HepG2 (cell line): ENCODE results near the gene SHC3. TPM values are rescaled to one million over a fixed set of nuclear protein-coding genes. Genes with fewer than 3 reads are reported as not detected.

Source experiments
- ATAC-seq: fragments of 200-7000 bp; cut with Tn5 transposase; 3 replicates; pipeline ENCODE4 v1.9.1; 2020; ENCODE audit warnings: mild to moderate bottlenecking, moderate library complexity
- BruUV-seq: library from RNA; stranded (reverse); fragments of 400-500 nt; replicated peaks from 2 replicates; lab custom pipeline; 2021; lab: Mats Ljungman, UMichigan
- CTCF ChIA-PET: fragments of 300-600 bp; formaldehyde crosslinking; extraction: SDS; loops from one replicate; lab custom pipeline; 2021; ENCODE audit warnings: low total read pairs, inconsistent platforms, low intra/inter-chr PET ratio; lab: Yijun Ruan, JAX
- POLR2A ChIA-PET: fragments of 350-600 bp; sonication (Branson Sonifier 250); formaldehyde crosslinking; loops from one replicate; lab custom pipeline; 2020; ENCODE audit warnings: antibody characterized with exemption, inconsistent platforms; lab: Yijun Ruan, JAX
- DNase-seq: peaks from one replicate; pipeline ENCODE4 v3.0.0-alpha.2; 2015; ENCODE audit warnings: low spot score
- FAIRE-seq: peaks from 3 replicates; lab custom pipeline; 2011; peaks lifted over from hg19 to GRCh38; lab: Jason Lieb, UNC
- H2AFZ ChIP-seq: one replicate; pipeline ENCODE4 v1.6.1; 2011; ENCODE audit warnings: low read length, inconsistent platforms
- H3K27ac ChIP-seq: fragments of 300-600 bp; 3 replicates; pipeline ENCODE4 v1.8.0; 2011; ENCODE audit warnings: mixed run types, mild to moderate bottlenecking, mixed read lengths, low read length, inconsistent platforms; ENCODE audit not compliant: insufficient read depth; ENCODE audit errors: extremely low read length
- H3K27me3 ChIP-seq, 2 experiments: fragments of 200-600 bp in 1 of 2; 2 replicates in 1 of 2; 3 replicates in 1 of 2; pipeline versions ENCODE4 v1.6.0 to v1.8.0; 2011; ENCODE audit warnings: low read length in 2 of 2, mild to moderate bottlenecking in 2 of 2, moderate library complexity in 2 of 2, inconsistent platforms in 1 of 2; ENCODE audit not compliant: insufficient read depth in 2 of 2, control insufficient read depth in 1 of 2
- H3K36me3 ChIP-seq, 2 experiments: fragments of 200-600 bp in 1 of 2; replicated peaks in 1 of 2; 2 replicates in 1 of 2; 3 replicates in 1 of 2; pipeline versions ENCODE4 v1.5.1 to v1.8.0; 2011; ENCODE audit warnings: low read length in 2 of 2, inconsistent platforms in 1 of 2; ENCODE audit not compliant: insufficient read depth in 2 of 2, control insufficient read depth in 1 of 2
- H3K4me1 ChIP-seq: 2 replicates; pipeline ENCODE4 v1.5.1; 2012; ENCODE audit warnings: low read length, inconsistent platforms; ENCODE audit not compliant: insufficient read depth
- H3K4me2 ChIP-seq: 2 replicates; pipeline ENCODE4 v1.6.0; 2011; ENCODE audit warnings: low read depth, low read length, inconsistent platforms
- H3K4me3 ChIP-seq, 3 experiments: fragments of 200-600 bp in 1 of 3; sonication (generic), shearing (Covaris generic) in 1 of 3; replicated peaks in 1 of 3; 2 replicates each; pipeline ENCODE4 v1.5.1; 2011 to 2016; ENCODE audit warnings: low read length in 3 of 3, inconsistent platforms in 2 of 3, low read depth in 2 of 3, mild to moderate bottlenecking in 2 of 3, control low read depth in 1 of 3, mixed read lengths in 1 of 3; ENCODE audit not compliant: insufficient read depth in 1 of 3
- H3K79me2 ChIP-seq: one replicate; pipeline ENCODE4 v1.6.1; 2011; ENCODE audit warnings: low read length, inconsistent platforms; ENCODE audit not compliant: insufficient read depth
- H3K9ac ChIP-seq: 2 replicates; pipeline ENCODE4 v1.6.0; 2011; ENCODE audit warnings: mild to moderate bottlenecking, low read depth, low read length, inconsistent platforms; ENCODE audit not compliant: insufficient read depth
- H3K9me3 ChIP-seq: 2 replicates; pipeline ENCODE4 v1.5.1; 2012; ENCODE audit warnings: mild to moderate bottlenecking, low read length
- H4K20me1 ChIP-seq: 2 replicates; pipeline ENCODE4 v1.6.0; 2011; ENCODE audit warnings: inconsistent platforms, mild to moderate bottlenecking, low read length, moderate library complexity; ENCODE audit not compliant: insufficient read depth
- AKAP8 ChIP-seq: sonication (generic); formaldehyde crosslinking; IDR thresholded peaks from 2 replicates; pipeline ENCODE4 v1.5.1; 2020; ENCODE audit warnings: mild to moderate bottlenecking, missing genetic modification reagents
- CTCF ChIP-seq: sonication (generic); formaldehyde crosslinking; IDR thresholded peaks from 2 replicates; pipeline ENCODE4 v1.5.0; 2020; ENCODE audit warnings: mild to moderate bottlenecking, missing genetic modification reagents, moderate library complexity
- HDAC6 ChIP-seq: fragments of 200-600 bp; sonication (generic); IDR thresholded peaks from 2 replicates; pipeline ENCODE4 v1.7.0; 2017; ENCODE audit warnings: mild to moderate bottlenecking, antibody characterized with exemption, low read length, low read depth
- NFKB2 ChIP-seq: sonication (generic); formaldehyde crosslinking; IDR thresholded peaks from 2 replicates; pipeline ENCODE4 v1.4.0; 2020; ENCODE audit warnings: missing genetic modification reagents, borderline replicate concordance
- NR2F6 ChIP-seq, 2 experiments: IDR thresholded peaks; 2 replicates each; pipeline ENCODE4 v1.6.1; 2016; ENCODE audit warnings: antibody characterized with exemption in 1 of 2, mild to moderate bottlenecking in 1 of 2
- RAD21 ChIP-seq: fragments of 450-650 bp; formaldehyde crosslinking; IDR thresholded peaks from 2 replicates; pipeline ENCODE4 v1.5.0; 2020; ENCODE audit warnings: mild to moderate bottlenecking
- RBAK ChIP-seq: sonication (generic); formaldehyde crosslinking; IDR thresholded peaks from 2 replicates; pipeline ENCODE4 v1.5.1; 2020; ENCODE audit warnings: mild to moderate bottlenecking, missing genetic modification reagents
- ZBTB34 ChIP-seq: sonication (generic); formaldehyde crosslinking; IDR thresholded peaks from 2 replicates; pipeline ENCODE4 v1.8.0; 2022; ENCODE audit warnings: mild to moderate bottlenecking, missing genetic modification reagents
- ZFP36 ChIP-seq: fragments of 150-350 bp; IDR thresholded peaks from 2 replicates; pipeline ENCODE4 v1.6.1; 2018; ENCODE audit warnings: borderline replicate concordance, low read length, low read depth; ENCODE audit not compliant: partially characterized antibody
- ZNF138 ChIP-seq: sonication (generic); formaldehyde crosslinking; IDR thresholded peaks from 2 replicates; pipeline ENCODE4 v1.5.0; 2020; ENCODE audit warnings: mild to moderate bottlenecking, low read depth, missing genetic modification reagents
- whole genome bisulfite sequencing: methylation state at CpG from one replicate; pipeline ENCODE4 v1.1.6; 2017; ENCODE audit warnings: low lambda C conversion rate; 5-methylcytosine and 5-hydroxymethylcytosine counted together
- in situ Hi-C: cut with HindIII; loops from 2 replicates; pipeline ENCODE4 v1.10.0; 2017; ENCODE audit warnings: low pct_unique_long_range_greater_than_20kb; ENCODE audit not compliant: extremely low pct_ligation_motif_present
- intact Hi-C: fragments of 100-400 bp; cut with micrococcal nuclease; formaldehyde crosslinking; loops from one replicate; pipeline ENCODE4 v1.10.0; 2022; ENCODE audit not compliant: unreplicated experiment
- polyA plus RNA-seq, 8 experiments: library from polyadenylated mRNA; depleted of rRNA in 3 of 8; stranded (reverse) in 7 of 8; unstranded in 1 of 8; fragments of >200 nt; fragmentation: Illumina TruSeq in 4 of 8; extraction: Trizol in 4 of 8; gene quantifications; 2 replicates each; pipeline versions ENCODE4 v1.2.1 to v1.2.3, GENCODE V29; 2011 to 2016; ENCODE audit warnings: low read depth in 4 of 8, missing spikeins in 1 of 8, mixed read lengths in 1 of 8; ENCODE audit not compliant: insufficient read depth in 1 of 8
- total RNA-seq, 5 experiments: library from RNA; depleted of rRNA; stranded (reverse); fragments of >200 nt; fragmentation: Illumina TruSeq; extraction: Trizol; gene quantifications; 2 replicates each; pipeline ENCODE4 v1.2.3, GENCODE V29; 2016; ENCODE audit warnings: low read depth in 1 of 5
- TF ChIP-seq, protein P1 (sequence below): sonication (generic); formaldehyde crosslinking; IDR thresholded peaks from 2 replicates; pipeline ENCODE4 v1.9.0; 2021; ENCODE audit warnings: missing genetic modification reagents, borderline replicate concordance
- TF ChIP-seq, protein P2 (sequence below): sonication (generic); formaldehyde crosslinking; IDR thresholded peaks from 2 replicates; pipeline ENCODE4 v1.8.1; 2023; ENCODE audit warnings: missing genetic modification reagents, mild to moderate bottlenecking, borderline replicate concordance
- TF ChIP-seq, protein P3 (sequence below): sonication (generic); formaldehyde crosslinking; IDR thresholded peaks from 2 replicates; pipeline ENCODE4 v1.4.0; 2020; ENCODE audit warnings: mild to moderate bottlenecking, missing genetic modification reagents

The SHC3 gene
- total and polyA plus RNA-seq, 2 of the 13 experiments (the other 11 are each of a cell fraction or from before 2014, with no cell fraction given), result 0.09 to 0.89 TPM

DNA sequence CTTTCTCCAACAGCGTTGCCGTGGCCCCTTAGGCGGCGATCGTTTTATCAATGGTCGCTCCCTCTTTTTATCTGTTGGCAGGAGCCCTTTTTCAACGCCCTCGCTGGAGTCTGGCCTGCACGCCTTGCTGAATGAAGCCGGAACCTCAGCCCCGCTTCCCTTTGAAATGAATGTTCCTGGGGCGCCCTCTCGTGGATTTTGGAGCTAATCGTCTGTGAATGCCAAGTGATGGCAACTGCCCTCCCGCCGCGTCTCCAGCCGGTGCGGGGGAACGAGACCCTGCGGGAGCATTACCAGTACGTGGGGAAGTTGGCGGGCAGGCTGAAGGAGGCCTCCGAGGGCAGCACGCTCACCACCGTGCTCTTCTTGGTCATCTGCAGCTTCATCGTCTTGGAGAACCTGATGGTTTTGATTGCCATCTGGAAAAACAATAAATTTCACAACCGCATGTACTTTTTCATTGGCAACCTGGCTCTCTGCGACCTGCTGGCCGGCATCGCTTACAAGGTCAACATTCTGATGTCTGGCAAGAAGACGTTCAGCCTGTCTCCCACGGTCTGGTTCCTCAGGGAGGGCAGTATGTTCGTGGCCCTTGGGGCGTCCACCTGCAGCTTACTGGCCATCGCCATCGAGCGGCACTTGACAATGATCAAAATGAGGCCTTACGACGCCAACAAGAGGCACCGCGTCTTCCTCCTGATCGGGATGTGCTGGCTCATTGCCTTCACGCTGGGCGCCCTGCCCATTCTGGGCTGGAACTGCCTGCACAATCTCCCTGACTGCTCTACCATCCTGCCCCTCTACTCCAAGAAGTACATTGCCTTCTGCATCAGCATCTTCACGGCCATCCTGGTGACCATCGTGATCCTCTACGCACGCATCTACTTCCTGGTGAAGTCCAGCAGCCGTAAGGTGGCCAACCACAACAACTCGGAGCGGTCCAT, 177.4 kb downstream of the SHC3 start (continued):
- TF ChIP-seq CTCF (CRISPR knock-in tag) (peak; percentile 91), NFKB2 (CRISPR knock-in tag) (0 out of 2 replicates have a peak, but pooled peaks have one; percentile 27), RAD21 (CRISPR knock-in tag) (peak; percentile 87), HDAC6 (no peak)
- TF ChIP-seq, protein P1, sequence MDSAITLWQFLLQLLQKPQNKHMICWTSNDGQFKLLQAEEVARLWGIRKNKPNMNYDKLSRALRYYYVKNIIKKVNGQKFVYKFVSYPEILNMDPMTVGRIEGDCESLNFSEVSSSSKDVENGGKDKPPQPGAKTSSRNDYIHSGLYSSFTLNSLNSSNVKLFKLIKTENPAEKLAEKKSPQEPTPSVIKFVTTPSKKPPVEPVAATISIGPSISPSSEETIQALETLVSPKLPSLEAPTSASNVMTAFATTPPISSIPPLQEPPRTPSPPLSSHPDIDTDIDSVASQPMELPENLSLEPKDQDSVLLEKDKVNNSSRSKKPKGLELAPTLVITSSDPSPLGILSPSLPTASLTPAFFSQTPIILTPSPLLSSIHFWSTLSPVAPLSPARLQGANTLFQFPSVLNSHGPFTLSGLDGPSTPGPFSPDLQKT (CRISPR knock-in tag), result no peak
- TF ChIP-seq, protein P2, sequence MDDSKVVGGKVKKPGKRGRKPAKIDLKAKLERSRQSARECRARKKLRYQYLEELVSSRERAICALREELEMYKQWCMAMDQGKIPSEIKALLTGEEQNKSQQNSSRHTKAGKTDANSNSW (CRISPR knock-in tag), result no peak

- peaks cover 0 to 4% of the 10 kb centered on the region in 2 experiments; a peak in 2 of 5 replicates for H3K27me3 ChIP-seq
- H3K4me2 ChIP-seq, result no peak overlapping the region; the same call in 1 of the 2 replicates
- H4K20me1 ChIP-seq, result no peaks in the 10 kb centered on the region
- no peaks in the 10 kb centered on the region for H3K4me1 ChIP-seq
- intact Hi-C loops (no loop called here), in situ Hi-C loops (loop anchor here (5.0 kb wide), 2 partner anchors 338 to 408 kb away; no protein-coding TSS in a partner anchor)
- FAIRE-seq (no peak), ATAC-seq (no peak), DNase-seq (no peak)
- no TSS peak for BruUV-seq
- H3K27ac ChIP-seq, result no peak overlapping the region
- ChIA-PET POLR2A (no interaction called here), CTCF (interaction anchor here (1.0 to 3.2 kb wide), 4 partner anchors 327 to 406 kb away, joined by 4 to 27 read pairs (median 6); no protein-coding TSS in a partner anchor)
- H3K9ac ChIP-seq, result no peak overlapping the region
- H3K36me3 ChIP-seq, result no peaks in the 10 kb centered on the region
- H3K4me3 ChIP-seq, result no peak overlapping the region
- H3K79me2 ChIP-seq, result no peaks in the 10 kb centered on the region
- no peak overlapping the region for H2AFZ ChIP-seq
- 52% methylated on average over 9 of the region's 9 CpGs for WGBS
- no peaks in the 10 kb centered on the region for H3K9me3 ChIP-seq
- TF ChIP-seq NR2F6 (IDR thresholded peaks at IDR 0.05) (no peak), NR2F6 (CRISPR knock-in tag; IDR thresholded peaks at IDR 0.05) (no peak), ZNF138 (CRISPR knock-in tag) (no peak), CTCF (CRISPR knock-in tag) (no peak), ZFP36 (no peak), ZBTB34 (CRISPR knock-in tag) (no peak), AKAP8 (CRISPR knock-in tag) (no peak), RBAK (CRISPR knock-in tag) (no peak)
- TF ChIP-seq, protein P3, sequence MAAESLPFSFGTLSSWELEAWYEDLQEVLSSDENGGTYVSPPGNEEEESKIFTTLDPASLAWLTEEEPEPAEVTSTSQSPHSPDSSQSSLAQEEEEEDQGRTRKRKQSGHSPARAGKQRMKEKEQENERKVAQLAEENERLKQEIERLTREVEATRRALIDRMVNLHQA (CRISPR knock-in tag), result no peak
These were observed 178.2 kb downstream of the SHC3 start for GRCh38 chr9:89000371-89000781.
